GM18861 (cell line): ENCODE results near the gene CD7.
A peak's percentile ranks its signal among the peaks of the same experiment; 100 is the strongest.
"Not testable (repeated sequence)": the region's sequence is repeated elsewhere in the genome, so short reads cannot be mapped to it uniquely, and the experiment has no call there.

Experiments
- ATAC-seq: cut with Tn5 transposase; IDR thresholded peaks from one replicate; pipeline ENCODE4 v1.9.1; 2021; ENCODE audit not compliant: unreplicated experiment

Gene CD7

GRCh38 chr17:82317394-82318168 lies at the start of gene CD7:
Gene CD7 (minus strand): TSS chr17:82317608. CDS start chr17:82317495, 113 bp downstream.
- ATAC-seq: no peak

- ATAC-seq: no peak
Measured at GRCh38 chr17:82366749-82367148, 49.3 kb upstream of the CD7 start.

DNA sequence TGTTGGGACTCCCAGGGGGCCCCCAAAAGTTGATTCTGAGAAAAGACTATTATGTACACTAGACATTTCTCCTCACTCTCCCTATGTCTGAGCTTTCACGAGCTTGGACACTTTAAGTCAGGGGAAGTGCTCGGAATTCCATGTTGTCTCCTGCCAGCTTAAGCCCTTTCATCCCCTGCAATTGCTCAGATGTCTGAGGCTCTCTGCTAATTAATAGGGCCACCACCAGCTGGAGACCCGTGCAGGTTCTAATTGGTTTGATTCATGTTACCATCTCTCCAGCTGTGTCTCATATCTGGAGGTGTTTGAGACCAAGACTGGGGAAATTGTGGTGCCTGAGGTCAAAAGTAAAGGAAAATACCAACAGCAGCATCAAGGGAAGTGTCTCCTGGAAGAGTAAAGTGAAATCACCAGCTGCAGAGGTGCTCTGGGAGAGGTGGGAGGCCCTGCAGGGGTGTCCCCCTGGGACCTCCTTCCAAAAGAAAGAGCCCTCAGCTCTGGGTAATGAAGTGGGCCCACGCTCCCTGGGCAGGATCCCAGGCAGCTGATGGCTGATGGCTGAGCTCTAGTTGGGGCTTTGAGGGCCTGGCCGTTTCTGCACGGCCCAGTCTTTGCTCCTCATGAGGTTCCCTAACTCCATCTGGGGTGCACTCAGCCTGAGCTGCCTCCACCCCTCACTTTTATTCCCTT lies 48.3 kb upstream of the CD7 start:
- ATAC-seq: no peak

- no peak for ATAC-seq
Measured at GRCh38 chr17:82361885-82362633, 44.7 kb upstream of the CD7 start.

DNA sequence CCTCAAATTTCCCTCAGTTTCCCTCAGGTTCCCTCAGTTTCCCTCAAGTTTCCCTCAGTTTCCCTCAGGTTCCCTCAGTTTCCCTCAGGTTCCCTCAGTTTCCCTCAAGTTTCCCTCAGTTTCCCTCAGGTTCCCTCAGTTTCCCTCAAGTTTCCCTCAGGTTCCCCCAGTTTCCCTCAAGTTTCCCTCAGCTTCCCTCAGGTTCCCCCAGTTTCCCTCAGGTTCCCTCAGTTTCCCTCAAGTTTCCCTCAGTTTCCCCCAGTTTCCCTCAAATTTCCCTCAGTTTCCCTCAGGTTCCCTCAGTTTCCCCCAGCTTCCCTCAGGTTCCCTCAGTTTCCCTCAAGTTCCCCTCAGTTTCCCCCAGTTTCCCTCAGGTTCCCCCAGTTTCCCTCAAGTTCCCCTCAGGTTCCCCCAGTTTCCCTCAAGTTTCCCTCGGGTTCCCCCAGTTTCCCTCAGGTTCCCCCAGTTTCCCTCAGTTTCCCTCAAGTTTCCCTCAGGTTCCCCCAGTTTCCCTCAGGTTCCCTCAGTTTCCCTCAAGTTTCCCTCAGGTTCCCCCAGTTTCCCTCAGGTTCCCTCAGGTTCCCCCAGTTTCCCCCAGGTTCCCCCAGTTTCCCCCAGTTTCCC lies 42.2 kb upstream of the CD7 start:
- ATAC-seq: not testable (repeated sequence)

GRCh38 chr17:82358465-82359350 lies 41.3 kb upstream of the CD7 start, which contains the start of gene TEX19:
Gene TEX19 (plus strand): TSS chr17:82359247. CDS start chr17:82362151, 2,904 bp downstream.
- ATAC-seq: no peak

- no peak for ATAC-seq
Measured at GRCh38 chr17:82357394-82357793, 40.0 kb upstream of the CD7 start.

DNA sequence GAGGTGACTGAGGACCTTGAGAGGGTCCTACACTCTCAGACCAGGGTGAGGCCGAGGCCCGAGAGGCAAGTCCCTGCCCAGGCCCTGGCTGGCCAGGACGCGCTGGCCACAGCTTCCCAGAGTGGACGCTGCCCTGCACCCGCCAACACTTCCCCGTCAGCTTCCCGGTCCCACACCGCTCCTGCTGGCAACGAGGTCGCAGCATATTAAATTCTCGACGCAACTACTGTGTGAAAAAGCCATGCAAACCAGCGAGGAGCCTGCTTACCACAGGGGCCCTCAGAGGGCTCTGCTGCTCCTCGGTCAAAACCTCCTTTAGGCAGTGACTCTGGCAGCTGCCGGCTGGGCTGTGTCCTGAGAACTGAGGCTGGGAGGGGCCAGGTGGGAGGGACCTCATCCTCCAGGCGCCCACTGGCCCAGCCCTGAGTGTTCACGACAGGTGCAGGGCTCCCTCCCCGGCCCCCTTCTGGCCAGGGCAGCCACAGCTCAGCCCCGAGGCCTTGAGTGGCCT lies 39.5 kb upstream of the CD7 start:
- no peak for ATAC-seq

- ATAC-seq: no peak
Measured at GRCh38 chr17:82355770-82356427, 38.5 kb upstream of the CD7 start.

- no peak for ATAC-seq
Measured at GRCh38 chr17:82354804-82355308, 37.4 kb upstream of the CD7 start.

- ATAC-seq: no peak
Measured at GRCh38 chr17:82353484-82353883, 36.1 kb upstream of the CD7 start.

- no peak for ATAC-seq
Measured at GRCh38 chr17:82351713-82352488, 34.5 kb upstream of the CD7 start.

GRCh38 chr17:82351254-82351712 lies 33.9 kb upstream of the CD7 start:
- peak; percentile 69 for ATAC-seq

GRCh38 chr17:82350182-82351030 lies 33.0 kb upstream of the CD7 start:
- ATAC-seq: no peak

GRCh38 chr17:82349287-82349701 lies 31.9 kb upstream of the CD7 start:
- no peak for ATAC-seq

DNA sequence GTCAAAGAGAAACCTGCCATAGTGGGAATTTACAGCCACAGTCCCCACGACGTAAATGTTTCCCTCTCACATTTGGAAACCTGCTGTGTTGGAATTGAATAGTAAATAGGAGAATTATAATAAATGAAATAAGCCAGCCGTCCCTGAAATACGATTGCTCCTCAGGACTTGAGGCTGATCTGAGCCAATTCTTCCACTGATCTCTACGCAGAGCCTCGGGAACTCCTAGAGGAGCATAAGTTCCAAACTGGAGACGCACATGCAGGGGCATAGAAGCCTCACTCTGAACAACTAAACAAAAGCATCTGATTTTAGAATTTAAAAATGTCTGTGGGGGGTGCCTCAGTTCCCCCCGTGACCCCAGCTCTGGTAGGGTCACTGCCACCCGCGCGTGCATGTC lies 31.5 kb upstream of the CD7 start:
- ATAC-seq: no peak

GRCh38 chr17:82348434-82348833 lies 31.0 kb upstream of the CD7 start:
- no peak for ATAC-seq
